Small intestine (tissue), 7 donors: ENCODE measurements around the gene GNB5. TPM values are rescaled to one million over a fixed set of nuclear protein-coding genes. Genes with fewer than 3 reads are reported as not detected.

Source experiments
- DNase-seq, 2 donors: peaks; one replicate each; pipeline versions ENCODE4 v3.0.0 to v3.0.0-alpha.2; 2013
- FAIRE-seq: peaks from 2 replicates; lab custom pipeline; 2012; peaks lifted over from hg19 to GRCh38; lab: Jason Lieb, UNC
- H3K27ac ChIP-seq, 3 donors: one replicate each; pipeline ENCODE4 v1.5.1; 2013; ENCODE audit warnings: low read length in 2 of 3, mild to moderate bottlenecking in 2 of 3, control low read depth in 1 of 3, inconsistent platforms in 1 of 3, low read depth in 1 of 3, moderate library complexity in 1 of 3
- H3K27me3 ChIP-seq, 3 donors: one replicate each; pipeline ENCODE4 v1.6.1; 2013; ENCODE audit warnings: low read length in 3 of 3, inconsistent platforms in 1 of 3; ENCODE audit not compliant: control insufficient read depth in 3 of 3, insufficient read depth in 3 of 3
- H3K36me3 ChIP-seq, 3 donors: one replicate each; pipeline ENCODE4 v1.6.1; 2013; ENCODE audit warnings: low read length in 3 of 3, inconsistent platforms in 1 of 3, low read depth in 1 of 3, mild to moderate bottlenecking in 1 of 3, moderate library complexity in 1 of 3; ENCODE audit not compliant: control insufficient read depth in 3 of 3, insufficient read depth in 2 of 3
- H3K4me1 ChIP-seq, 3 donors: one replicate each; pipeline ENCODE4 v1.6.1; 2013; ENCODE audit warnings: low read length in 2 of 3, inconsistent platforms in 1 of 3, low read depth in 1 of 3, mild to moderate bottlenecking in 1 of 3, moderate library complexity in 1 of 3; ENCODE audit not compliant: control insufficient read depth in 3 of 3, insufficient read depth in 2 of 3
- H3K4me3 ChIP-seq, 3 donors: one replicate each; pipeline ENCODE4 v1.5.1; 2013; ENCODE audit warnings: low read length in 3 of 3, control low read depth in 1 of 3, inconsistent platforms in 1 of 3, low read depth in 1 of 3, mild to moderate bottlenecking in 1 of 3, moderate library complexity in 1 of 3
- H3K9me3 ChIP-seq, 2 donors: one replicate each; pipeline ENCODE4 v1.6.1; 2013; ENCODE audit warnings: low read depth in 1 of 2, low read length in 1 of 2; ENCODE audit not compliant: control insufficient read depth in 2 of 2, insufficient read depth in 1 of 2
- WGBS, 3 donors: extraction: QIAGEN DNeasy Blood & Tissue Kit; methylation state at CpG; one replicate each; pipeline ENCODE4 v1.1.7; 2013; 5-methylcytosine and 5-hydroxymethylcytosine counted together
- polyA plus RNA-seq, 4 donors: library from polyadenylated mRNA; stranded (reverse) in 3 of 4; unstranded in 1 of 4; fragments of 200-250 nt in 3 of 4; fragments of 120-200 nt in 1 of 4; gene quantifications; one replicate each; pipeline versions ENCODE4 v1.2.1 to v1.2.3, GENCODE V29; 2013
- donor health status: healthy with polysubstance abuse.
- donor health status: control.
- donor health status: control.
- donor health status: Bipolar disorder and iron deficiency.
- donor health status: healthy.

The GNB5 gene
- polyA plus RNA-seq, 4 donors: 1.3 to 10.0 (median 2.9) TPM

DNA sequence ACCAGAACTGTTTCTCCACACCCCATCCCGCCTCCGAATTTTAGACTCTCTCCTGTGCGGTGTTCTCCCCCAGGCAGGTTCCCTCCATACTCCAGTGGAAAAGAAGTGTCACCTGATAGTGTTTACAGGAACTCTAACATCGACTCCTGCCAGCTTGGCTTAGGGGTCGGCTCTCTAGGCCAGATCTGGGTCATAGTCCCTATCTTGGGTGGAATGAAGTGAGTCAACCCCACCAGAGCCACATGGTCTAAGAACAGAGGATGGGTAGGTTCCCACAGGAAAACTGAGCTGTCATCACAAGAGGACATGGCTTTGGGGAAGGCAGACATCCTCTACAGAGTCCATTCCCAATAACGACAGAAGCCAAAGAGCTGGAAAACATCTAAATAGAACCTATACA lies 84.6 kb downstream of the GNB5 start:
- 74 to 79% (median 75%) methylated on average over 6 of the region's 6 CpGs for WGBS, 3 donors

DNA sequence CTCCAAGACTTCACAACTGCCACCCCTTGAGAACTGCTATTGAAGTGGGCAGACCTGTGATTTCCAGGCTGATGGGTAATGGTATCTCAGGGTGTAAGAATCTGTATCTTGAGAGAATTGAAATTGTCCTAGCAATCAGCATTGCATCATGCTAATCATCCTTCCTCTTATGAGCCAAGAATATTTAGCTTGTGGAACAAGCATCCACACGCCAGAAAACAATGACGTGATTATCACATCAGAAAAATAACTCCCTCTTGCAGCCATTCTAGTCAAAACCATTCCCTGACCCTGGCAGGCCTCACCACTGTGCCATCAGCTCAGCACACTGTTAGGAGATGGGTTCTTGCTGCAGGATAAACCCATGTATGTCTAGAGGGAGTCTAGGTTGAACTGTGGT lies 85.3 kb downstream of the GNB5 start:
- H3K4me1 ChIP-seq: peaks cover 0 to 2% (median 0%) of the 10 kb centered on the region in 3 donors
- H3K36me3 ChIP-seq: no peaks in the 10 kb centered on the region
- H3K9me3 ChIP-seq: no peaks in the 10 kb centered on the region
- H3K27ac ChIP-seq: no peak overlapping the region
- H3K4me3 ChIP-seq: no peak overlapping the region
- 90 to 92% (median 92%) methylated on average over 2 of the region's 2 CpGs for WGBS, 3 donors
- DNase-seq (no peak), FAIRE-seq (no peak)
- no peaks in the 10 kb centered on the region for H3K27me3 ChIP-seq

More for the DNA sequence above, 84.6 kb downstream of the GNB5 start:
- FAIRE-seq (no peak), DNase-seq (no peak)
- Histone ChIP-seq H3K4me1 (peaks cover 0 to 2% (median under 1%) of the 10 kb centered on the region in 3 donors), H3K27ac (no peak overlapping the region), H3K9me3 (no peaks in the 10 kb centered on the region), H3K27me3 (peaks cover 0 to 5% (median 2%) of the 10 kb centered on the region in 3 donors), H3K4me3 (no peak overlapping the region), H3K36me3 (no peaks in the 10 kb centered on the region)

DNA sequence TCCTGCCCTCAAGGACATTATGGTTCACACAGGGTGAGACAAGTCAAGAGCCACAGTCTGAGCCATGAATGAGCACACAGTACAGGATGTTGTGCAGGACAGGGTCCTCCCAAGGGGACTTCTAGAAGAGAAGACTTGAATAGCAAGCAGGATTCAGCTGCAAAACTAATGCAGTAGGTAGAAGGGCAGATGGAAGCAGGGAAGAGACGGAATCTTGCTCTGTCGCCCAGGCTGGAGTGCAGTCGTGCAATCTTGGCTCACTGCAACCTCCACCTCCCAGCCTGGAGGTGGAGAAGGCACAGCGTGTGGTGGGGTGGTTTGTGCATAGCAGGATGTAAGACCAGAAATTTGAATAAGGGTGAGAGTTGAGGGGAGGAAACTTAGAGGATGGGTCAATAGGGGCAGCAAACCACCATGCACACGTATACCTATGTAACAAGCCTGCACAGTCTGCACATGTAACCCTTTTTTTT lies 86.6 kb downstream of the GNB5 start:
- H3K36me3 ChIP-seq: no peaks in the 10 kb centered on the region
- no peak overlapping the region for H3K27ac ChIP-seq
- WGBS, 3 donors: 81 to 94% (median 89%) methylated on average over 5 of the region's 5 CpGs
- no peak for DNase-seq
- FAIRE-seq: no peak
- H3K4me1 ChIP-seq: peaks cover 0 to 2% (median 0%) of the 10 kb centered on the region in 3 donors
- no peaks in the 10 kb centered on the region for H3K9me3 ChIP-seq
- H3K4me3 ChIP-seq: no peak overlapping the region
- H3K27me3 ChIP-seq: no peaks in the 10 kb centered on the region

DNA sequence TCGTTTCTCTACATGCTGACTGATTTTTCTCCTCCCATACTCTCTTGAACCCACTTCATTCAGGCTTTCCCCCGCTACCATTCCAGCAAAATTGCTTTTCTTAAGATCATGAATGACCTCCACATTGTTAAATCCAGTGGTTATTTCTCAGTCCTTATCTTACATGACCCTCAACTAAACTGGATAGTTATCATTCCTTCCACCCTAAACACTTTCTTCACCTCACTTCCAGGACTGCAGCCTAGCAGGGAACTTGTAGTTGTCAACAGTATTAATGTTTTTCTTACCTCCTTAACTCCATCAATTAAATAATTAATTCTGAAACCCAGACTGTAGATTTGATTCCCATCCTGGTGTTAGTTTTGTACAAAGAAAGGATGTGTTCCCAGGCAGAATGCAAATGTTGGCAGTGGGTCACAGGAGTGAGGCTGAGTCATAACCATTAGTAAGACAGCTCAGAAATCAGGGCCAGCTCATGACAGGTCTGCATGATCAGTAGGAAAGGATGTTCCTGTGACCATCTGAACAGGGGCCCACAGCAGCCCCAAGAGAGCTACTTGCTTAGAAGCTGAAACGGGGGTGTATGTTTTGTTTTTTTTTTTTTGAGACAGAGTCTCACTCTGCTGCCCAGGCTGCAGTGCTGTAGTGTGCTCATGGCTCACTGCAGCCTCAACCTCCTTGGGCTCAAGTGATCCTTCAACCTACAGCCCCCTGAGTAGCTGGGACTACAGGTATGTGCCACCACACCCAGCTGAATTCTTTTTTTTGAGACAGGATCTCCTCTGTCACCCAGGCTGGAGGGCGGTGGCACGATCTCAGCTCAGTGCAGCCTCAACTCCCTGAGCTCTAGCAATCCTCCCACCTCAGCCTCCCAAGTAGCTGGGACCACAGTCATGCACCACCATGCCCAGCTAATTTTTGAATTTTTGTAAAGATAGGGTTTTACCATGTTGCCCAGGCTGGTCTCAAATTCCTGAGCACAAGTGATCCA lies 87.7 kb downstream of the GNB5 start:
- Histone ChIP-seq H3K36me3 (no peaks in the 10 kb centered on the region), H3K9me3 (no peaks in the 10 kb centered on the region), H3K27ac (no peak overlapping the region), H3K4me1 (peaks cover 0 to 3% (median 2%) of the 10 kb centered on the region in 3 donors), H3K4me3 (no peak overlapping the region), H3K27me3 (no peaks in the 10 kb centered on the region)
- FAIRE-seq (no peak), DNase-seq (no peak)
- 75 to 82% (median 78%) methylated on average over 5 of the region's 5 CpGs for WGBS, 3 donors

DNA sequence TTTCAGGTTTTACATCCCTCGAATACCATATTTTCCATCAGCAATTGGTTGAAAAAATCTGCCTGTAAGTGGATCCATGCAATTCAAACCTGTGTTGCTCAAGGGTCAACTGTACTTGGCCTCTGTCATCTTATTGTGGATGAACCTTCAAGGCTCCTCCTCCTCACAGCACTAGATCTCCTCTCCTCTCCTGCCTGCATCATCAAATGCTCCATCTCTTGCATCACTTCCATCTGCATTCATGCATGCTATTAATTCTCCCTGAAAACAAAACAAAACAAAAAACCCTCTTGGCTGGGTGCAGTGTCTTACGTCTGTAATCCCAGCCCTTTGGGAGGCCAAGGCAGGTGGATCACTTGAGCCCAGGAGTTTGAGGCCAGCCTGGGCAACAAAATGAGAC lies 88.7 kb downstream of the GNB5 start:
- Histone ChIP-seq H3K9me3 (no peaks in the 10 kb centered on the region), H3K27me3 (no peaks in the 10 kb centered on the region), H3K4me3 (no peak overlapping the region), H3K27ac (no peak overlapping the region), H3K4me1 (peaks cover 0 to 5% (median 3%) of the 10 kb centered on the region in 3 donors), H3K36me3 (no peaks in the 10 kb centered on the region)
- 83 to 100% (median 89%) methylated on average over 2 of the region's 2 CpGs for WGBS, 3 donors
- FAIRE-seq (no peak), DNase-seq (no peak)

DNA sequence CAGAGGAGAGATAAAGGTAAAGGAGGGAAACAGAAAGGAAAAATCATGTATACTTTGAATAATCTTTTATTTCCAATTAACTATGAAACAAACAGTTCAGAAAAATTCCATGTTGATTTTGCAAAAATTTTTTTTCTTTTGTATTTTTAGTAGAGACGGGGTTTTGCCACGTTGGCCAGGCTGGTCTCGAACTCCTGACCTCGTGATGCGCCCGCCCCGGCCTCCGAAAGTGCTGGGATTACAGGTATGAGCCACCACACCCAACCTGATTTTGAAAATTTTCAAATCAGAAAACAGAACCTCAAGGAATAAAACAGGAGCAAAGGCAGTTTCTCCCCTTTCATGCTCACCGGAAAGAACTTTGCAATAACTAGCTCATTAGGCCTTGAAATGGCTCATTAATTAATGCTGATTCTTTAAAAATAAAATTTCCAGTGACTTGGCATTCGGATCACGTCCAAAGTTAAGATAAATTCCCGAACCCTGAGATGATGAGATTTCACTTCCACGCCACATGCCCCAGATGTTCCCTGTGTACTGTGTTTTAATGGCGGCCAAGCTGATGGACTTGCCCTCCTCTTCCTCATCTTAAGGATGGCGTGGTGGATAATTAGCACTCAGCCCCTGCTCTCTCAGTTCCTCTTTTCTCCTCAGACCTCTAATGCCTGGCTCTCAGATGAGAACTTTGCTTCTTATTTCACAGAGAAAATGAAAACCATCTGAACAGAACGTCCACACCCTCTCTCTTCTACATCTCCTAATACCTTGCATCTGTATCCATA lies 89.5 kb downstream of the GNB5 start:
- H3K9me3 ChIP-seq: no peaks in the 10 kb centered on the region
- WGBS, 3 donors: 92 to 96% (median 93%) methylated on average over 16 of the region's 16 CpGs
- no peaks in the 10 kb centered on the region for H3K27me3 ChIP-seq
- FAIRE-seq: no peak
- peaks cover 0 to 5% (median 3%) of the 10 kb centered on the region in 3 donors for H3K4me1 ChIP-seq
- no peak for DNase-seq
- no peak overlapping the region for H3K4me3 ChIP-seq
- no peak overlapping the region for H3K27ac ChIP-seq
- H3K36me3 ChIP-seq: no peaks in the 10 kb centered on the region

DNA sequence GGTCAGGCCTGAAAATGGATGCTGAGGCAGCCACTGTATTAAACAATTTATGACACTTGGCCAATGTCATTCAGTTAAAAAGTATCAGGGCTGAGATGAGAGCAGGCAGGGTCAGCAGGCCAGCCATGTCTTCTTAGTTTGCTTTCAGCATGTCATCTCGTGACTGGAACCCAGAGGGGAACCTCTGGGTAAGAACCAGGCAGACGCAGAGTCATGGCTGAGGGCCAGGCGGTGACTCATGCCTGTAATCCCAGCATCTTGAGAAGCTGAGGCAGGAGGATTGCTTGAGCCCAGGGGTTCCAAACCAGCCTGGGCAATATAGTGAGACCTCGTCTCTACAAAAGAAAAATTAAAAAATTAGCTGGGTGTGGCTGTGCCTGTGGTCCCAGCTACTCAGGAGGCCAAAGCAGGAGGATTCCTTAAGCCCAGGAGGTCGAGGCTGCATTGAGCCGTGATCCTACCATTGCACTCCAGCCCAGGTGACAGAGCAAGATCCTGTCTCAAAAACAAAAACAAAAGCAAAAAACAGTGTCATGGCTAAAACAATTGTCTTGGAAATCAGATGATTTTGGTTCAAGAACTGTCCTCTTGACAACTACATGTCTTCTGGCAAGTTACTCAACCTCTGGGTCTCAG lies 90.3 kb downstream of the GNB5 start:
- Histone ChIP-seq H3K4me3 (no peak overlapping the region), H3K27me3 (no peaks in the 10 kb centered on the region), H3K36me3 (no peaks in the 10 kb centered on the region), H3K27ac (no peak overlapping the region), H3K4me1 (peaks cover 0 to 5% (median 3%) of the 10 kb centered on the region in 3 donors), H3K9me3 (no peaks in the 10 kb centered on the region)
- DNase-seq: peak in 1 of 2 donors; percentile 54
- 55 to 62% (median 59%) methylated on average over 6 of the region's 6 CpGs for WGBS, 3 donors
- no peak for FAIRE-seq
